ENCODE data around the gene PHF19.

Gene PHF19

GRCh38 chr9:120890320-120891244 lies 13.6 kb upstream of the PHF19 start:
- H3K4me3 Mint-ChIP-seq, result peak overlapping the region; percentile 73
- peak overlapping the region; percentile 92 for H3K27ac Mint-ChIP-seq
- no peaks in the 10 kb centered on the region for H3K36me3 Mint-ChIP-seq (ENCODE audit: low read depth)
- DNase-seq (no peak), ATAC-seq (peak; percentile 13)
- H3K9me3 Mint-ChIP-seq, result no peaks in the 10 kb centered on the region
- H3K27me3 Mint-ChIP-seq, result no peaks in the 10 kb centered on the region
- H3K4me1 Mint-ChIP-seq, result peaks cover 85% of the 10 kb centered on the region

GRCh38 chr9:120889606-120890271 lies 12.8 kb upstream of the PHF19 start:
- ATAC-seq, result no peak
- H3K4me3 Mint-ChIP-seq, result peak overlapping the region; percentile 73
- no peak for DNase-seq
- H3K27ac Mint-ChIP-seq, result peak overlapping the region; percentile 92
- H3K9me3 Mint-ChIP-seq, result no peaks in the 10 kb centered on the region
- no peaks in the 10 kb centered on the region for H3K36me3 Mint-ChIP-seq (ENCODE audit: low read depth)
- H3K27me3 Mint-ChIP-seq, result no peaks in the 10 kb centered on the region
- peaks cover 77% of the 10 kb centered on the region for H3K4me1 Mint-ChIP-seq

GRCh38 chr9:120888626-120889025 lies 11.6 kb upstream of the PHF19 start:
- Mint-ChIP-seq H3K27me3 (no peaks in the 10 kb centered on the region), H3K27ac (peak overlapping the region; percentile 92), H3K4me3 (no peak overlapping the region), H3K36me3 (ENCODE audit: low read depth) (no peaks in the 10 kb centered on the region), H3K9me3 (no peaks in the 10 kb centered on the region), H3K4me1 (peaks cover 76% of the 10 kb centered on the region)
- DNase-seq, result no peak
- no peak for ATAC-seq

- no peaks in the 10 kb centered on the region for H3K36me3 Mint-ChIP-seq (ENCODE audit: low read depth)
- no peak overlapping the region for H3K4me3 Mint-ChIP-seq
- no peak overlapping the region for H3K27ac Mint-ChIP-seq
- ATAC-seq, result no peak
- peaks cover 74% of the 10 kb centered on the region for H3K4me1 Mint-ChIP-seq
- no peaks in the 10 kb centered on the region for H3K27me3 Mint-ChIP-seq
- H3K9me3 Mint-ChIP-seq, result no peaks in the 10 kb centered on the region
- no peak for DNase-seq
These were observed 9.5 kb upstream of the PHF19 start for GRCh38 chr9:120886490-120886967.

GRCh38 chr9:120885958-120886357 lies 9.0 kb upstream of the PHF19 start:
- H3K9me3 Mint-ChIP-seq, result no peaks in the 10 kb centered on the region
- peaks cover 74% of the 10 kb centered on the region for H3K4me1 Mint-ChIP-seq
- ATAC-seq (no peak), DNase-seq (no peak)
- H3K27me3 Mint-ChIP-seq, result no peaks in the 10 kb centered on the region
- H3K4me3 Mint-ChIP-seq, result no peak overlapping the region
- H3K36me3 Mint-ChIP-seq (ENCODE audit: low read depth), result no peaks in the 10 kb centered on the region
- H3K27ac Mint-ChIP-seq, result peak overlapping the region; percentile 41

- H3K27me3 Mint-ChIP-seq, result no peaks in the 10 kb centered on the region
- ATAC-seq (no peak), DNase-seq (no peak)
- no peaks in the 10 kb centered on the region for H3K9me3 Mint-ChIP-seq
- peaks cover 74% of the 10 kb centered on the region for H3K4me1 Mint-ChIP-seq
- H3K36me3 Mint-ChIP-seq (ENCODE audit: low read depth), result no peaks in the 10 kb centered on the region
- no peak overlapping the region for H3K4me3 Mint-ChIP-seq
- H3K27ac Mint-ChIP-seq, result peak overlapping the region; percentile 41
These were observed 8.5 kb upstream of the PHF19 start for GRCh38 chr9:120885457-120885856.

GRCh38 chr9:120883608-120883996 lies 6.6 kb upstream of the PHF19 start:
- no peak for DNase-seq
- no peak overlapping the region for H3K27ac Mint-ChIP-seq
- no peak for ATAC-seq
- peaks cover 73% of the 10 kb centered on the region for H3K4me1 Mint-ChIP-seq
- no peaks in the 10 kb centered on the region for H3K36me3 Mint-ChIP-seq (ENCODE audit: low read depth)
- no peak overlapping the region for H3K4me3 Mint-ChIP-seq
- no peaks in the 10 kb centered on the region for H3K27me3 Mint-ChIP-seq
- H3K9me3 Mint-ChIP-seq, result no peaks in the 10 kb centered on the region

GRCh38 chr9:120882935-120883607 lies 6.1 kb upstream of the PHF19 start:
- H3K27me3 Mint-ChIP-seq, result no peaks in the 10 kb centered on the region
- H3K36me3 Mint-ChIP-seq (ENCODE audit: low read depth), result no peaks in the 10 kb centered on the region
- DNase-seq (no peak), ATAC-seq (no peak)
- H3K4me3 Mint-ChIP-seq, result no peak overlapping the region
- peak overlapping the region; percentile 56 for H3K27ac Mint-ChIP-seq
- H3K9me3 Mint-ChIP-seq, result no peaks in the 10 kb centered on the region
- peaks cover 73% of the 10 kb centered on the region for H3K4me1 Mint-ChIP-seq

- H3K27me3 Mint-ChIP-seq, result no peaks in the 10 kb centered on the region
- ATAC-seq (no peak), DNase-seq (no peak)
- no peaks in the 10 kb centered on the region for H3K9me3 Mint-ChIP-seq
- peak overlapping the region; percentile 91 for H3K4me3 Mint-ChIP-seq
- peaks cover 22% of the 10 kb centered on the region for H3K36me3 Mint-ChIP-seq (ENCODE audit: low read depth)
- H3K27ac Mint-ChIP-seq, result peak overlapping the region; percentile 97
- peaks cover 83% of the 10 kb centered on the region for H3K4me1 Mint-ChIP-seq
These were observed 2.5 kb upstream of the PHF19 start for GRCh38 chr9:120879446-120879845.

GRCh38 chr9:120878188-120879130 lies 1.5 kb upstream of the PHF19 start:
- Mint-ChIP-seq H3K27ac (peak overlapping the region; percentile 97), H3K9me3 (no peaks in the 10 kb centered on the region), H3K4me3 (peak overlapping the region; percentile 91), H3K36me3 (ENCODE audit: low read depth) (peaks cover 32% of the 10 kb centered on the region), H3K4me1 (peaks cover 85% of the 10 kb centered on the region), H3K27me3 (no peaks in the 10 kb centered on the region)
- DNase-seq (peak; percentile 56), ATAC-seq (peak; percentile 22)

GRCh38 chr9:120877276-120878034 lies 467 bp upstream of the PHF19 start:
- ATAC-seq (peak; percentile 26), DNase-seq (peak; percentile 83)
- peak overlapping the region; percentile 91 for H3K4me3 Mint-ChIP-seq
- H3K9me3 Mint-ChIP-seq, result no peaks in the 10 kb centered on the region
- no peaks in the 10 kb centered on the region for H3K27me3 Mint-ChIP-seq
- H3K36me3 Mint-ChIP-seq (ENCODE audit: low read depth), result peaks cover 42% of the 10 kb centered on the region
- peaks cover 84% of the 10 kb centered on the region for H3K4me1 Mint-ChIP-seq
- H3K27ac Mint-ChIP-seq, result peak overlapping the region; percentile 97

- peaks cover 53% of the 10 kb centered on the region for H3K36me3 Mint-ChIP-seq (ENCODE audit: low read depth)
- no peaks in the 10 kb centered on the region for H3K27me3 Mint-ChIP-seq
- peak; percentile 92 for DNase-seq
- H3K4me1 Mint-ChIP-seq, result peaks cover 81% of the 10 kb centered on the region
- peak; percentile 48 for ATAC-seq
- peak overlapping the region; percentile 95 for H3K27ac Mint-ChIP-seq
- peak overlapping the region; percentile 89 for H3K4me3 Mint-ChIP-seq
- no peaks in the 10 kb centered on the region for H3K9me3 Mint-ChIP-seq
These were observed 790 bp downstream of the PHF19 start for GRCh38 chr9:120875954-120876841.

Data from activated naive CD8-positive, alpha-beta T cell treated with anti-CD3 and anti-CD28 coated beads, Interleukin-2, amount 50 U/mL, for 24 hours (primary cell).